Bone marrow (tissue), 2 donors: ENCODE measurements around the gene UHRF1.

Source experiments
- DNase-seq, 2 donors: peaks; one replicate each; lab custom pipeline; 2025; lab: John Stamatoyannopoulos, UW

Gene UHRF1

DNA sequence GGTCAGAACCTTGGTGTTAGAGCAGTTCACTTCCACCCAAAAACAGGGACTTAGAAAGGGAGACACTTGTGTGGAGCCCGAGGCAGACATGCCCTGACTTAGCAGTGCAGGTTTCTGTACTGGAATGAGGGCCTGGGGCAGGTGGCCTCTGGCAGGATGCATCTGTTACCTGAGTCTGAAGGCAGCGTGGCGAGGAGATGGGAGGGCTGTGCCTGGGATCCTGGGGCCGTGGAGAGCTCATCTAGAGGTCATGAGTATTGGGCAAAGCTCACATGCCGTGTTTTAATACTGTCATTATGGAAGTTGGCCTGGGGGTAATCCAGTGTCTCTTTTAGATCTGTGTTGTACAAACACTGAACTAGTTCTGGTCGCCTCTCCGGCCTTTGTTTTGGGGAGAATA is 81.0 kb downstream of the UHRF1 start:
- no peak for DNase-seq

DNA sequence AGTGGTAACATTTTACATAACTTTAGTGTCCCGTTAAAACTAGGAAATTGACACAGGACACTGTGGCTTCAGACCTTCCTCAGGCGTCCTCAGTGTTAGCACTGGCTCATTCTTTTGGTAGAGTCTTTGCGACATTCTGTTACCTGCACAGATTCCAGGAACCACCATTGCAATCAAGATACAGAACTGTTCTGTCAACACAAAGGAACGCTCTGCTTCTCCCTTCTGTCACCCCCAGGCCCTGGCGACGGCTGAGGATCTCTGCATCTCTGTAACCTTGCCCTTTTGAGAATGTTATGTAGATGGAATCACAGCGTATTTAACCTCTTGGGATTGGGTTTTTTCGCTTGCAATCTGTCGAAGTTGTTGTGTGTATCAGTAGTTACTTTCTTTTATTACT is 82.2 kb downstream of the UHRF1 start:
- no peak for DNase-seq

DNA sequence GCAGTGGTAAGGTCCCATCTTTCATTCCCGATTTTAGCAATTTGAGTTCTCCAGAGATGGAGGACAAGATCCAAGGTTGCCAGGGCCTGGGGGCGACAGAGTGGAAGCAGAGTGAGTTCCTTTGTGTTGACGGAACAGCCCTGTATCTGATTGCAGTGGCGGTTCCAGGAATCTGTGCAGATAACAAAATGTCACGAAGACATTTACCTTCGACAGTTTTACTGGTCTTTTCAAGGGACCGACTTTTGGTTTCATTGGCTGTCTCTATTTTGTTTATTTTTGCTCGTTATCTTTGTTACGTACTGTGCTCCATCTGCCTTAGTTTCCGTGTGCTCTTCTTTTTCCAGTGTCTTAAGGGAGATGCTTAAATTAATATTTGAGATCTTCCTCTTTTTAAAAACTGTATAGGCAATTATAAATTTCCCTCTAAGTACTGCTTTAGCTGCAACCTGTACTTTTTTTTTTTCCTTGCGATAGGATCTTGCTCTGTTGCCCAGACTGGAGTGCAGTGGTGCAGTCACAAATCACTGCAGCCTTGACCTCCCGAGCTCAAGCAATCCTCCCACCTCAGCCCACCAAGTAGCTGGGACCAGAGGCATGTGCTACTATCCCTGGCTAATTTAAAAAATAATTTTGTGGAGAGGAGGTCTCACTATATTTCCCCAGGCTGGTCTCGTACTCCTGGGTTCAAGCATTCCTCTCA is 82.8 kb downstream of the UHRF1 start:
- no peak for DNase-seq

DNA sequence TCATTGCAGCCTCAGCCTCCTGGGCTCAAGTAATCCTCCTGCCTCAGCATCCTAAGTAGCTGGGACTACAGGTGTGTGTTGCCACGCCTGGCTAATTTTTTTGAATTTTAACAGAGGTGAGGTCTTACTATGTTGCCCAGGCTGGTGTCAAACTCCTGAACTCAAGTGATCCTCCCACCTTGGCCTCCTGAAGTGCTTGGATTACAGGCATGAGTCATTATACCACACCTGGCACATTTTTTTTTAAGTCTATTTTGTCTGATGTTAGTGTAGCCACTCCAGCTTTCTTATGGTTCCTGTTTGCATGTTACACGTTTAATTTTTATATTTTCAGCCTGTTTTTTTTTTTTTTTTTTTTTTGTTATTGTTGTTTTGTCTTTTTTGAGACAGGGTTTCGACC is 84.4 kb downstream of the UHRF1 start:
- DNase-seq, result no peak

DNA sequence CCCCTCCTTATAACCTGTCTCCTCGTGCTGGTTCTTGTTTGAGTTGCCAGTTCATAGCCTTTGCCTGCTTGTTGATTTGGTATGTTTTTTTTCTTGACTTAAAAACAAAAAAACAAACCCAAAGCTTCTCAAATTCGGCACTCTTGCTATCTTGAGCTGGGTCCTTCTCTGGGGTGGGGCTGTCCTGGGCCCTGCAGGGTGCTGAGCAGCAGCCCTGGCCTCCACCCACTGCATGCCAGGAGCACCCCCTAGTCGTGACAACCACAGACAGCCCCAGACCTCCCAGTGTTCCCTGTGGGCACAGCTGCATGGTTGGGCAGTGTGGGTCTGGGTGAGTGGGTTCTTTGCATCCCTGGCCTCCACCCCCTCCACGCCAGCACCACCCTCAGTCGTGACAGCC is 87.4 kb downstream of the UHRF1 start:
- no peak for DNase-seq

DNA sequence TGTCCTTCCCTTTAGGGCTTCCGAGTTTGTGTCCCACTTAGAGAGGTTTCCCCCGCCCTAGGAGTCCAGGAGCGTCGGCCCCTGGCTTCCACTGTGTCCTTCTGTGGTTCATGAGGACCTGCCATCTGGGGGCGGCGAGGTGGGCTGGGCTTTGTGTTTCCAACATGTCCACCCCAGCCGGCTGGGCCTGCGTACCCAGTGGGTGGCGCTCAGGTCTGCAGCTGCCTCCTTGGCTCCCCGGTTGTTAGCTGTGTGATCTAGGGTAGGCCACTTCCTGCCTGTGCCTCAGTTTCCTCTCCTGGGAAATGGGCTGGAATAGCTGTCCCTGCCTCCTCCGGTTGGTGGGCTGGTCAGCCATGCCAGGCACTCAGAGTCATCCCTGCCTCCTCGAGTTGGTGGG is 88.0 kb downstream of the UHRF1 start:
- DNase-seq, result no peak

DNA sequence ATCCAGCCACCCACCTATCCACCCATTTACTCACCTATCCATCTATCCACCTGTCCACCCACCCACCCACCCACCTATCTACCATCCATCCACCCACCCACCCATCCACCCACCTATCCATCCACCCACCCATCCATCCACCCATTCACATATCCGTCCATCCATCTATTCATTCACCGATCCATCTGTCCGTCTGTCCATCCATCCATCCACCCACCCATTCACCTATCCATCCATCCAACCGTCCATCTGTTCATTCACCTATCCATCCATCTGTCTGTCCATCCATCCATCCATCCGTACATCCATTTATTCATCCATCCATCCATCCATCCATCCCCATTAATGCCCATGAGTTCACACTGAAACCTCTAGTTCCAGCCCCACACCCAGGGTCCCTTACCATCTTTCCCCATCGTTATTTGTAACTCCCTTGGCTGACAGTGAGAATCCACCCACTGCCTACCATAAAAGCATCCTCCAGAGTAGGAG is 90.9 kb downstream of the UHRF1 start:
- no peak for DNase-seq

DNA sequence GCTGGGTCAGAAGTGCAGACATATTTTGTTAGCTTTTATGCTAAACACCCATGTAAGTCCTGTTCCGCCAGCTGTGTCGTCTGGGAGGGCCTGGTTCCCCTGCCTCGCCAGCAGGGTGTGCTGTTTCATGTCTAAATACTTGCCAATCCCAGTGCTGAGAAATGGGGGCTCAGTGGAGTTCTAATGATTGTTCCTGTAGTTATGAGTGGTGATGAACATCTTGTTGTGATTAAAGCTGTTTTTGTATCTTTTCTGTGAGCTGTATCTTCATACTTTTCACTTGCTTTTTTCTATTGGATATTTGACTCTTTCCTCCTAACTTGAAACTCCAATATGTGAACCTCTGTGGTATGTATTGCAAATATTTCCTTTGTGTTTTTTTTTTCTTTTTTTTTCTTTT is 92.3 kb downstream of the UHRF1 start:
- peak in 1 of 2 donors; percentile 34 for DNase-seq

DNA sequence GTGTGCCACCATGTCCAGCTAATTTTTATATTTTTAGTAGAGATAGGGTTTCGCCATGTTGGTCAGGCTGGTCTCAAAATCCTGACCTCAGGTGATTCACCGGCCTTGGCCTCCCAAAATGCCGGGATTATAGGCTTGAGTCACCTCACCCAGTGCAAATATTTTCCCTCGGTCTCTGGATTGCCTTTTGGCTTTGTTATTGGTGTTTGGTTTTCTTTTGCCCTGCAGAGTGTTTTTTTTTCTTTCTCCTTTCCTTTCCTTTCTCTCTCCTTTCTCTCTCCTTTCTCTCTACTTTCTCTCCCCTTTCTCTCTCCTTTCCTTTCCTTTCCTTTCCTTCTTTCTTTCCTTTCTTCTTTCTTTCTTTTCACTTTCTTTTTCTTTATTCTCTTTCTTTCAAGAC is 92.8 kb downstream of the UHRF1 start:
- DNase-seq, result no peak

DNA sequence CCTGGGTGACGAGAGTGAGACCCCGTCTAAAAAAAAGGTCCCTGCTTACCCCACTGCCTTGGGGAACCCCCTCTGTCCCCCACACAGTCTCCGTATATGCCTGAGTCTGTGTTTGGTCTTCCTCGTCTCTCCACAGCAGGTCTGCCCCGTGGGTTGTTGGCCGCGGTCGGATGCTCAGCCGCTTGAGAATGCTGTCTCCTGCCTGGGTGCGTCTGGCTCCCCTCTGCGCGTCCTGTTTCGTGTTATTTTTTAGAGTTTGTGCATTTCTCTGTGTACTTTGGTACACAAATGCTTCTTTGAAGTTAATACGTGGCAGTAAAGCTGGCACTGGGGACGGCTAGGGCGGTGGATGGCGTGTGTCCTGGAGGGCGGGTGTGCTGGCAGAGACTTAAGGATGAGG is 94.5 kb downstream of the UHRF1 start:
- no peak for DNase-seq

DNA sequence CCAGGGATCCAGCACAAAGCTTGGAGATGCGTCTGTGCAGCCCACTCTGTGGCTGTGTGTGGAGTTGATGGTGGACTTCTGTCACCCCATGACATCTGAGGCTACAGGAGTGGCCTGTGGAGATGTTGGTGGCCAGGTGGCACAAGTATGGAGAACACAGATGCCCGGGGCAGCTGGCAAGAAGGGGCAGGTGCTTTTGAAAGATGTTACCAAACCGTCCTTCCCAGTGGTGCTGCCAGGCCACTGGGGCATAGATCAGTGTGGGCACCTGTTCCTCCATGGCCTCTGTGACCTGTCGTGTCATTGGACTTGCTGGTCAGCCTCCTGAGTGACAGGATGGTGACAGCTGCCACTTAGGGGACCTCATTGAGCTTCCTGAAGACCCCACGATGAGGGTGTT is 95.8 kb downstream of the UHRF1 start:
- DNase-seq, result no peak

DNA sequence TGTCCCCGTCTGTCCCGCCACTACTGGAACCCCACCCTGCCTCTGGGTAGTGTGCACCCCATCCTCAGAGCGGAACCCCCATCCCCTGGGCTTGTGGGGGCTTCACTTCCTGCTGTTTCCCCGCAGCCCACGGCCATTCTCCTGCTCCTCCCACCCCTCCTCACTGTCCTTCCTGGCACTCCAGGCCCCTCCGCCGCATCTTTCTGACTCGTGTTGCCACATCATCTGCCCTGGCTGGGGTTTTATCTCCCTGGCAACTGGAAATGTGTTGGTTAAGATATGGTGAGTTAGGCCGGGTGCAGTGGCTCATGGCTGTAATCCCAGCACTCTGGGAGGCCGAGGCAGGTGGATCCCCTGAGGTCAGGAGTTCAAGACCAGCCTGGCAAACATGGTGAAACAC is 96.9 kb downstream of the UHRF1 start:
- DNase-seq, result no peak

DNA sequence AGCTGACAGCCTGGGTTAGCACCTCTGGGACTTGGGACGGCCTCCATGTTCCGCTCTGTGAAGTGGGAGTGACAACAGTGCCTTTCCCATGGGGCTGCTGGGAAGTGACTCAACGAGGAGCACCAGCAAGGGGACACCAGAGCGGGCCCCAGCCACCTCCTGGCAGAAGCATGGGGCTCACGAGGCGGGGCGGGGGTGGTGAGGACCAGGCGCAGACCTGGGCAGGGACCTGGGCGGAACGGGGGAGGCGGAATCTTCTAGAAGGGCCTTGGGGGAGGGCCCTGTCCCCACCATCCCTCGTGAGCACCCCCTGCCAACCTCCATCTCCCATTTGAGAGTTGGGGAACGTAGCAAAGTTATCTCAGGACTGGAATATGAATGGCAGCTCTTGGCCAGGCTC is 97.5 kb downstream of the UHRF1 start:
- no peak for DNase-seq
